Stimulated activated CD4-positive, alpha-beta T cell treated with anti-CD3 and anti-CD28 coated beads, Interleukin-4, amount 100 ng/mL, for 4 hours (primary cell): ENCODE measurements around the gene RUNDC3A.
"Not testable (repeated sequence)": the region's sequence is repeated elsewhere in the genome, so short reads cannot be mapped to it uniquely, and the experiment has no call there.

ENCODE experiments used
- DNase-seq, 2 experiments: peaks; one replicate each; pipeline ENCODE4 v3.0.0-alpha.2; 2020

The RUNDC3A gene

GRCh38 chr17:44346064-44346844 lies 37.9 kb downstream of the RUNDC3A start:
- DNase-seq = no peak

- not testable (repeated sequence) for DNase-seq
These were observed 39.0 kb downstream of the RUNDC3A start for GRCh38 chr17:44347206-44348055.

- no peak for DNase-seq
These were observed 40.0 kb downstream of the RUNDC3A start for GRCh38 chr17:44348234-44348987.

GRCh38 chr17:44348988-44349364 lies 40.6 kb downstream of the RUNDC3A start:
- DNase-seq = no peak

GRCh38 chr17:44349553-44350070 lies 41.2 kb downstream of the RUNDC3A start:
- no peak for DNase-seq

GRCh38 chr17:44350733-44351226 lies 42.4 kb downstream of the RUNDC3A start:
- DNase-seq = peak; percentile 67 to 75

- no peak for DNase-seq
These were observed 43.1 kb downstream of the RUNDC3A start for GRCh38 chr17:44351464-44351863.

GRCh38 chr17:44351961-44352827 lies 43.8 kb downstream of the RUNDC3A start:
- DNase-seq = no peak

GRCh38 chr17:44352828-44353671 lies 44.6 kb downstream of the RUNDC3A start:
- DNase-seq = no peak

- DNase-seq = no peak
These were observed 45.4 kb downstream of the RUNDC3A start for GRCh38 chr17:44353672-44354331.

- DNase-seq = peak; percentile 41 to 69
These were observed 46.5 kb downstream of the RUNDC3A start for GRCh38 chr17:44354582-44355561.

GRCh38 chr17:44355642-44356099 lies 47.3 kb downstream of the RUNDC3A start:
- no peak for DNase-seq

GRCh38 chr17:44356241-44356640 lies 47.8 kb downstream of the RUNDC3A start:
- no peak for DNase-seq

GRCh38 chr17:44358066-44358465 lies 49.7 kb downstream of the RUNDC3A start:
- DNase-seq = no peak

GRCh38 chr17:44359006-44359405 lies 50.6 kb downstream of the RUNDC3A start:
- DNase-seq = no peak

GRCh38 chr17:44359458-44360143 lies 51.2 kb downstream of the RUNDC3A start:
- DNase-seq = no peak

GRCh38 chr17:44360144-44360533 lies 51.7 kb downstream of the RUNDC3A start:
- no peak for DNase-seq

GRCh38 chr17:44360826-44361225 lies 52.4 kb downstream of the RUNDC3A start:
- no peak for DNase-seq
